Skeletal muscle satellite cell (primary cell): ENCODE measurements around the gene NOS1AP.

ENCODE experiments used
- H3K27me3 ChIP-seq: 2 replicates; pipeline ENCODE4 v1.7.0; 2013; ENCODE audit warnings: low read length; ENCODE audit not compliant: control insufficient read depth, insufficient read depth
- H3K36me3 ChIP-seq: 2 replicates; pipeline ENCODE4 v1.7.0; 2013; ENCODE audit warnings: mild to moderate bottlenecking, control low read depth, low read length; ENCODE audit not compliant: insufficient read depth
- H3K4me1 ChIP-seq: 2 replicates; pipeline ENCODE4 v1.7.0; 2013; ENCODE audit warnings: low read length; ENCODE audit not compliant: control insufficient read depth, insufficient read depth
- H3K4me2 ChIP-seq: 2 replicates; pipeline ENCODE4 v1.7.0; 2013; ENCODE audit warnings: mild to moderate bottlenecking, low read length
- H3K4me3 ChIP-seq: 2 replicates; pipeline ENCODE4 v1.7.0; 2013; ENCODE audit warnings: low read length
- H3K9ac ChIP-seq: 2 replicates; pipeline ENCODE4 v1.7.0; 2013; ENCODE audit warnings: mild to moderate bottlenecking, low read depth, low read length, moderate library complexity
- H3K9me3 ChIP-seq: replicated peaks from 2 replicates; pipeline ENCODE4 v1.7.0; 2013; ENCODE audit warnings: mild to moderate bottlenecking, control low read depth, low read length

Gene NOS1AP

DNA sequence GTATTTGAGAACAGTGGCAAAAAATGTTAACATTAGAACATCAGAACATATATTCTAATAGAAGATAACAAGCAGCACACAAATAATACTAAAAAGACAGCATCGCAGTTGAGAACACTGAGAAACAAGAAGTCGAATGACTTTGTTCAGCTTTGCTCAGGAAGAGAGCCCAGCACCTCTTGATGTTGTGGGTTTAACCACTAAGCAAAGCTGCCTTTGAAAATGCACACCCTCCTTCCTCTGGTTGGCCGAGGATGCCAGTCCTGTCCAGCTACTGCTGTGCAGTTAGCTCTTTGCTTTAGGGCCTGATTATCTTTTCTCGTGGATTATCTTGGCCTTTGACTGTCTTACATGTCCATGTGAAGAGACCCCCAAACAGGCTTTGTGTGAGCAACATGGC is 246.7 kb downstream of the NOS1AP start:
- no peak overlapping the region for H3K4me2 ChIP-seq
- no peaks in the 10 kb centered on the region for H3K36me3 ChIP-seq
- no peak overlapping the region for H3K9ac ChIP-seq
- peaks cover 15% of the 10 kb centered on the region for H3K4me1 ChIP-seq
- H3K27me3 ChIP-seq = no peaks in the 10 kb centered on the region
- no peaks in the 10 kb centered on the region for H3K9me3 ChIP-seq
- H3K4me3 ChIP-seq = no peak overlapping the region

DNA sequence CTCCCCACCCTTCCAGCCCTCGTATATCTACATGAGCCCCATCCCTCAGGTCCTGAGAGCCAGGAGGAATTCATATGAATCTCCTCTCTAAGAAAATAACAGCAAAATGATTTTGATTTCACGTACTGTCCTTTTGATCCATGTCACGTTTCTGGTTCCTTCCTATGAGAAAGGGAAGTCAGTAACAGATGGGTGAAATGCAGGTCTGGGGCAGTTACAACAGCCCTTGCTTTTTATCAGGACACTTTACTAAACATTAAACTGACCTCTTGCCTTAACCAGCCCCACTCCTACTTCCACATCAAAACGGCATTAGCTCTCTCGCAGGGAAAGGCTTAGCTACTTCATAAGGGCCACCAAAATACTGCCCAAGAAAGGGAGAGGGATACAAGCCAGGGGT is 248.1 kb downstream of the NOS1AP start:
- H3K9me3 ChIP-seq = no peaks in the 10 kb centered on the region
- H3K4me3 ChIP-seq = no peak overlapping the region
- H3K36me3 ChIP-seq = no peaks in the 10 kb centered on the region
- no peak overlapping the region for H3K4me2 ChIP-seq
- H3K9ac ChIP-seq = no peak overlapping the region
- no peaks in the 10 kb centered on the region for H3K27me3 ChIP-seq
- peaks cover 15% of the 10 kb centered on the region for H3K4me1 ChIP-seq

DNA sequence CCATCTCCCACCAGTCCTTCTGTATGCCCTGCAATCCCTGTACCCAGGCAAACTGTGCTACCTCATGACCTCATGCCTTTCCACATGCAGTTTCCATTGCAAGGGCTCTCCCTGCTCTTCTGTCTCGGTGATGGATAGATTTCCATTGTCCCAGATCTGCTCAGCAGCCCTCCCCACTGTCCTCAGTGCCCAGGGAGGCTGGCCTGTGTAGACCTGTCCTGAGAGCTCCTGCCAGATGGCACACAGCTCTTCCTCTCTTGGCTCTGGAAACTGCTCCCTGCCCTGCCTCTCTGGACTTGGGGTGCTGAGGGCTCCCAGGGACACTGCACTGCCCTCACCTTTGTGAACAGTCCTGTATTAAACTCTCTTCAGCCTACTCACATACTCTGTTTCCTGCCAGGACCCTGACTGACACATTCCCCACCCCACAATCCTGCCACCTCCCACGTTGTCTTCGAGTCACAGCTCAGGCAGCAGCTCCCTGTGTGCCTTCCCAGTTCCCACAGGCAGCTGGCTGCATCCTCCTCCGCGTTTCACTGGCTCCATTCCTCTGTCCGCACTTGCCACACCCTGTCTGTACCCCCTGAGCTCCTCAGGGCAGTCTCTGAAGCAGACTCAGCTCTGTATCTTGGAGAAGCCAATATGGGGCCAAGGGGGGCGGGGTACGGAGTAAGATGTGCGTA is 250.1 kb downstream of the NOS1AP start:
- Histone ChIP-seq H3K36me3 (no peaks in the 10 kb centered on the region), H3K9ac (peak overlapping the region; percentile 32), H3K4me2 (peak overlapping the region; percentile 31), H3K4me1 (peaks cover 15% of the 10 kb centered on the region), H3K4me3 (no peak overlapping the region), H3K27me3 (no peaks in the 10 kb centered on the region), H3K9me3 (no peaks in the 10 kb centered on the region)

DNA sequence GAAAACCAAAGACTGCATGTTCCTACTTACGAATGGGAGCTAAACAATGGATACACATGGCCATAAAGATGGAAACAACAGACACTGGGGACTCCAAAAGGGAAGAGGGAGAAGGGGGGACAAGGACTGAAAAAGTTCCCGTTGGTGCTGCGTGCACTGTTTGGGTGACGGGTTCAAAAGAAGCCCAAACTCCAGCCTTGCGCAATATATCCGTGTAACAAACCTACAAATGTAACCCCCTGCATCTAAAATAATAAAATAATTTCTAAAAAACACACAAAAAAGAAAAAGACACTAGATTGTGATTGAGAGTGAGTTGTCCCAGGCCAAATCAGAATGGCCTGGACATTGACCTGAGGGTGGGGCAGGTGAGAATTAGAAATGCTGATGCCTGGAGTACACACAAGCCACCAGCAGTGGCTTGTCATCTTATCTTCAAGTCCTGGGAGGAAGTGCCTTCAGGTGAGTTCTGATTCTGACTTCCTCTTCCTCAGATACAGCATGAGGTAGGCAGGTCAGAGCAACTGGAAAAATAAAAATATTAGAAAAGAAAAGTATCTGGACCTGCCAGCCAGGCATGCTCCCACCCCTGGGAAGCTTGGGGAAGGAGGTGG is 252.4 kb downstream of the NOS1AP start:
- Histone ChIP-seq H3K4me3 (no peak overlapping the region), H3K4me1 (peaks cover 16% of the 10 kb centered on the region), H3K9me3 (no peaks in the 10 kb centered on the region), H3K27me3 (no peaks in the 10 kb centered on the region), H3K4me2 (no peak overlapping the region), H3K9ac (no peak overlapping the region), H3K36me3 (no peaks in the 10 kb centered on the region)

DNA sequence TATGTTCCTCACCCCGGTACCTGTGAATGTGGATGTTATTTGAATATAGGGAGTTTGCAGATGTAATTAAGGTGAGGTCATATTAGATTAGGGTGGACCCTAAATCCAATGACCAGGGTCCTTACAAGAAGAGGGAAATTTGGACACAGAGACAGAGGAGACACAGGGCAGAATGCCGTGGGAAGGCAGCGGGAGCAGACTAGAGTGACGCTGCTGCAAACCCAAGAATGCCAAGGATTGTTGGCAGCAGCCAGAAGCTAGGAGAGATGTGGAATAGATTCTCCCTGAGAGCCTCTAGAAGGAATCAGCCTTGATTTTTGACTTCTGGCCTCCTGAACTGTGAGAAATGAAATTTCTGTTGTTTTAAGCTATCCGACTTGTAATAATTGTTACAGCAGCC is 253.5 kb downstream of the NOS1AP start:
- H3K4me1 ChIP-seq = peaks cover 21% of the 10 kb centered on the region
- H3K9ac ChIP-seq = no peak overlapping the region
- no peak overlapping the region for H3K4me2 ChIP-seq
- no peaks in the 10 kb centered on the region for H3K27me3 ChIP-seq
- no peak overlapping the region for H3K4me3 ChIP-seq
- no peaks in the 10 kb centered on the region for H3K9me3 ChIP-seq
- no peaks in the 10 kb centered on the region for H3K36me3 ChIP-seq

DNA sequence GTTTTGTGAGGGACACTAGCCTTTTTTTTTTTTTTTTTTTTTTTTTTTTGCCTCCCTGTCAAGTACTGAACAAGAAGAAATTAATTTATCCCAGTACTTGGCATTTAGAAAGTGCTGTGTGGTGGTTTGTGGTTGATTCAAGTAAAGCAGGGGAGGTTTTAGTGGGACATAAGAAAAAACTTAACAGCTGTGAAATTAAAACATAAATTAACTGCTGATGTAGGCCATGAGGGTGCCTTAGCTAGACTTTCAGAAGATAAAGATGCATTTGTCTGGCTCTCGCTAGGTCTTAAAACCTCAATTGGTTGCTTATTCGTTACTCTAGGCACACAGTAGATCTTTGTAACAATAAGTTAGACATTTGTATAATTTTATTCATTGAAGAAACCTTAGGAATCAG is 254.9 kb downstream of the NOS1AP start:
- Histone ChIP-seq H3K36me3 (no peaks in the 10 kb centered on the region), H3K4me3 (no peak overlapping the region), H3K9ac (no peak overlapping the region), H3K4me1 (peaks cover 14% of the 10 kb centered on the region), H3K4me2 (no peak overlapping the region), H3K27me3 (no peaks in the 10 kb centered on the region), H3K9me3 (no peaks in the 10 kb centered on the region)

DNA sequence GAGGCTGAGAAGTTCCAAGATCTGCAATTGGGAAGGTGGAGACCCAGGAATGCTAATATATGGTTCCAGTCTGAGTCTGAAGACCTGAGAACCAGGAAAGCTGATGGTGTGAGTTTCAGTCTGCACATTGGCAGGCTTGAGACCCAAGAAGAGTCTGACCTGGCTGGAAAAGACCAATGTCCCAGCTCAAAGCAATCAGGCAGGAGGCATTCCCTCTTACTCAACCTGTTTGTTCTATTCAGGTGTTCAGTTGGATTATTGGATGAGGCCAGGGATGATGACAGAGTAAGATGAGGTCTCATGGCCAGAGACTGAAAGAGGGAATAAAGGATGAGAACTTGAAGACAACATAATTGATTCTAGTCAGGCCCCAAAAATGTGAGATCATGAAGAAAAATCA is 257.1 kb downstream of the NOS1AP start:
- Histone ChIP-seq H3K27me3 (no peaks in the 10 kb centered on the region), H3K4me3 (no peak overlapping the region), H3K4me2 (no peak overlapping the region), H3K9me3 (no peaks in the 10 kb centered on the region), H3K36me3 (no peaks in the 10 kb centered on the region), H3K4me1 (peaks cover 6% of the 10 kb centered on the region), H3K9ac (no peak overlapping the region)

DNA sequence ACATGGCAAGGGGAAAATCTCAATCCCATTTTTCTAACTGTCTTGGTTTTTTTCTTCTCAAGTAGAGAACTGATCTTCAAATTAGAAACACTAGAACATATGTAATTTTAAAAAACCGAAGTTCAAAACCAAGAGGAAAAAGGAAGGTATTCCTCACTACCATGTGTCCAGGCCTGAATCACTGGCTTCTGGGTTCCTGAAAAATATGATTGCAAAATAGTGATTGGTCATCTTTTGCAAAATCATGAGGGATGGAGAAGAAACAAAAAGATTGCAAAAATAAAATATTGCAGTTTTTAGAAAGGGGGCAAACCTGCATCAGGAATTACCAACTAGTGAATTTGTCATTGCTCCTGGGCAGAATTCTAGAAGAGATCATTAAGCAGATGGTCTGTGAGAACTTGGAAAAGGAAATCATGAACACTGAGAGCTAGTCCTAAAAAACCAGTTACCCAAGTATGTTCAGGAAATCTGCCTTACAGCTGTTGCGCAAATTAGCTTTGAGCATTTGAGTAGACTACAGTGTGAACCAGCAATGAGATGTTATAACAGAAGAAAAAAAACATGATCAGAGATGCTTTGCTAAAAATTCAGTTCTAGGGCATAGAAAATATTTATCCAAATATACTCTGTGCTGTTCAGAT is 257.8 kb downstream of the NOS1AP start:
- Histone ChIP-seq H3K4me3 (no peak overlapping the region), H3K4me2 (no peak overlapping the region), H3K9ac (no peak overlapping the region), H3K27me3 (no peaks in the 10 kb centered on the region), H3K4me1 (peaks cover 6% of the 10 kb centered on the region), H3K36me3 (no peaks in the 10 kb centered on the region), H3K9me3 (no peaks in the 10 kb centered on the region)

DNA sequence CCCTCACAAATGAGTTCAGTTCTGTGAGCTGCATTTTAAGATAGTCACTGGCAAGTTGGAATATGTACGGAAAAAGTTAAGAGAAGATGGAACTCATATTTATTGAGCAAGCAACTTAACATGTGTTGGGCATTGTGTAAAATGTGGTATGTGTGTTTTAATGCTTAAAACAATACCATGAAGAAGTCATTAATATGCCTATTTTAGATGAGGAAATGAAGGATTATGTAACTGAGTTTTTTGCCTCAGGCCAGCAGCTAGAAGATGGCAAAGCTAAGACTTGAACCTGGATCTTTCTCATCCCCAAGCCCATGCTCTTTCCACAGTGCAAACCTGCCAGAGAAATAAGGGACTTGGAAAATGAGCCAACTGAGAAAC is 258.3 kb downstream of the NOS1AP start:
- Histone ChIP-seq H3K4me3 (no peak overlapping the region), H3K9ac (no peak overlapping the region)

DNA sequence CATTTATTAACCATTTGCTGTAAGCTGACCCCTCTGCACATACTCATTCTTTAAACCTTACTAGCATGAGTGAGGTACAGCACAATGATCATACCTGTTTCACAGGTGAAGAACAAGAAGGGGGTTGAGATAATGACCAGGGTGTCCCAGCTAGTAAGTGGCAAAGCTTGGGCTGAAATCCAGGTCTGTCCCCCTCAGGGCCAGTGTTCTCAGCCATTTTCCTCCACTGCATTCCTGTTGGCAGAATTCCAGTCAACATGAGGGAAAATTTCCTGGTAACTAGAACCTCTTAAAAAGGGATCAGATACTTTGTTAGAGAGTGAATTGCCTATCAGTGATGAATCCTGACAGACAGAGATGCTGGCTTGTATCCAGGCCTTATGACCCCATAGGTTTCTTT is 259.0 kb downstream of the NOS1AP start:
- H3K9me3 ChIP-seq = no peaks in the 10 kb centered on the region
- H3K4me2 ChIP-seq = no peak overlapping the region
- no peak overlapping the region for H3K9ac ChIP-seq
- no peak overlapping the region for H3K4me3 ChIP-seq
- peaks cover 6% of the 10 kb centered on the region for H3K4me1 ChIP-seq
- no peaks in the 10 kb centered on the region for H3K36me3 ChIP-seq
- no peaks in the 10 kb centered on the region for H3K27me3 ChIP-seq

More for the DNA sequence above, 258.3 kb downstream of the NOS1AP start:
- H3K4me1 ChIP-seq = peaks cover 6% of the 10 kb centered on the region
- no peak overlapping the region for H3K4me2 ChIP-seq
- H3K27me3 ChIP-seq = no peaks in the 10 kb centered on the region
- no peaks in the 10 kb centered on the region for H3K36me3 ChIP-seq
- H3K9me3 ChIP-seq = no peaks in the 10 kb centered on the region

DNA sequence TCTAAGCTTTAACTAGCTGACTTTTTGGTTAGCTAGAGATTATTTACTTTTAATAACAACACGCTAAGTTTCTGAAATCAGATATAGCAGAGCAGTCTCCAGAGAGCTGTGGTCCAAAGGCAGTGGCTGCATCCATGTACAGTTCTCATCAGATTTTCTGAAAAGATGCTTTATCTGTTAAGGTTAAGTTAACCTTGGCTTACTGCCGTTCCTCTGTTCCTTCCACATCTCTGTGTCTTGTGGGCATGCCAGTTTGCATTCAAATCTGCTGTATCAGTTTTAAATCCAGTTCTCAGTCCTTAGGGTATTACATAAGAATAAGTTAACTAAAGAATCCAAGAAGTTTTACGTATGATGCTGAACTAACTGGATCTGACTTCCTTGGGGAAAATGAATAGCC is 260.3 kb downstream of the NOS1AP start:
- no peak overlapping the region for H3K9ac ChIP-seq
- no peaks in the 10 kb centered on the region for H3K9me3 ChIP-seq
- no peak overlapping the region for H3K4me3 ChIP-seq
- no peaks in the 10 kb centered on the region for H3K36me3 ChIP-seq
- no peak overlapping the region for H3K4me2 ChIP-seq
- no peaks in the 10 kb centered on the region for H3K27me3 ChIP-seq
- H3K4me1 ChIP-seq = peaks cover 6% of the 10 kb centered on the region

DNA sequence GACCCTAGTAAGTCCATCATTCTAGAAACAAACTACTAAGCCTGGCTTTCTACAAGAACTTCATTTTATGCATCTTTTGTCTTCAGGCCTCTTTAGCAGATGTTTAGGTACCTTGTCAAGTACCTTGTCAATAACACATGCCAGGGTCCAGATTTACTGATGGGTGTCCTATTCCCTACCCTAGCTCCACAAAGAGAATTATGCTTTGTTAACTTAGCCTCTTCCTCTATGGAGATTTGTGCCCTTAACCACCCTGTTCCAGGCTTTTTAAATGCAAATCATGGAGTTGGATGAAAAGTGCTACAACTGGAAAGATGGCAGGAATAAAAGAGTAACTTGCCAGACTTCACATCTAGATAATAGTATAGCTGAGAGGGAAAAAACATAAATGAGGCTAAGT is 264.5 kb downstream of the NOS1AP start:
- H3K27me3 ChIP-seq = no peaks in the 10 kb centered on the region
- H3K9me3 ChIP-seq = no peaks in the 10 kb centered on the region
- H3K9ac ChIP-seq = no peak overlapping the region
- H3K4me1 ChIP-seq = no peaks in the 10 kb centered on the region
- no peak overlapping the region for H3K4me3 ChIP-seq
- no peak overlapping the region for H3K4me2 ChIP-seq
- no peaks in the 10 kb centered on the region for H3K36me3 ChIP-seq
